HG03066 (cell line): ENCODE data around the gene CASZ1.

Experiments used
- ATAC-seq: cut with Tn5 transposase; IDR thresholded peaks from one replicate; pipeline ENCODE4 v1.9.1; 2021; ENCODE audit warnings: low read depth; ENCODE audit not compliant: unreplicated experiment

CASZ1 gene

DNA sequence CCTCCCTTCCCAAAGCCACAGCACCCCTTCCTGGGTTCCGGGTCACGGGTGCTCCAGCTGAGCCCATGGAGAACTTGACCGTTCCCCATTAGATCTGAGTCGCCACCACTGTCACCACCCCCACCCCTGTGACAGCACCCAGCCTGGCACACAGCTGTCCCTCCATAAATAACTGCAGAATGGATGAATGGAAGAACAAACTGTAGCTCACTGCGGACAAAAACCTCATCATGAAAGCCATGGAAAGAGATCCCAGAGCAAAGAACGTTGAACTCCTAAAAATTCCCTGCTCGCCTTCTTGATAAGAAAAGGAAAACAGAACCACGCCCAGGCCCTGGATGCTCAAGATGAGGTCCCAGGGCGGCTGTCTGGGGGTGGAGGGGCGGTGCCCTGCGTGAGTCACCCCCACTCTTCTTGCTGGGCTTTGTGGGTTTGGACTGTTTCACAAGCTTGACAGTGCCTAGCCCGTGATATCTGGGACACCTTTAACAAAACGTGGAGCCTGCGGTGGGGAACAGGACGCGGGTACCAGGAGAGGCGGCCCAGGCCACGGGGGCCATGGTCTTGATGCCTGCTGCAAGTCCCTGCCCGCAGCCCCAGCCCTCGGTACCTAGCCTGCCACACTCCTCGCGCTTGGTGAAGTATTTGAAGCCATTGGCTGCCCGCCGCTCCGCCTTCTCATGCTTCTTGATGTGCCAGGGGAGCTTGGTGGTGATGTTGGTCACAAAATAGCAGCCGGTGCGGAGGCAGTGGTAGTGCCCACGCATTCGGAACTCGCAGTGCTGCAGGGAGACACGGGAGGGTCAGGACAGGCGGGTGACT, 151.9 kb downstream of the CASZ1 start:
- ATAC-seq: no peak

DNA sequence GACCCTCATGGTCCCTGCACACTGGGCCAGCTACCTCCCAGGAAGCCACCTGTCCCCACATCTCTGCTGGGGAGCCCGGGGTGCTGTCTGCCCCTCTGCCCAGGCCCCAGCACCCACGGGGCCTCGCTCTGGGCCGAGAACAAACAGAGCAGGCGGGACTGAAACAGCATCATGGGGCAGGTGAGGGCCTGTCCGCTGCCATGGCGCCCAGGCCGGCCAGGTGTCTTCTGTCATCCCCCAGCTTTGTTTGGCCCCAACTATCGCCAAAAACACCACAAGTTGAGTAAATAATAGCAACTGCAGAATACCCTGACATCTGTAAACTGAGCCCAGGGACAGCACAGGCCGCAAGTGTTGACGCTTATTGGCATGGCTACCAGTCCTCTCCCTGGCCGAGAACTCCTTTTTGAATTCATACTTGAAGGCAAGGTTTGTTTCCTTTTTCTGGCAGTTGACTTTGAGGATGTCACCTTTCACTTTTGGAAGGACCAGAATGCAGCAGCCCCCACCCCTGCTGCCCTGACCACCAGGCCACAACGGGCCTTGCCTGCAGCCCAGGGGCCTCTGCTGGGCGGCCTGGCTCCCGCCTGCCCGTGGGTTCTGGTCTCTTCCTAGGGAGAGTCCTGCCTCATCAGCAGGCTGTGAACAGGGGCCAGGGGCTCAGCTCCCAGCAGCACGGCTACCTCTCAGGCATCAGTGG, 152.7 kb downstream of the CASZ1 start:
- ATAC-seq: no peak

DNA sequence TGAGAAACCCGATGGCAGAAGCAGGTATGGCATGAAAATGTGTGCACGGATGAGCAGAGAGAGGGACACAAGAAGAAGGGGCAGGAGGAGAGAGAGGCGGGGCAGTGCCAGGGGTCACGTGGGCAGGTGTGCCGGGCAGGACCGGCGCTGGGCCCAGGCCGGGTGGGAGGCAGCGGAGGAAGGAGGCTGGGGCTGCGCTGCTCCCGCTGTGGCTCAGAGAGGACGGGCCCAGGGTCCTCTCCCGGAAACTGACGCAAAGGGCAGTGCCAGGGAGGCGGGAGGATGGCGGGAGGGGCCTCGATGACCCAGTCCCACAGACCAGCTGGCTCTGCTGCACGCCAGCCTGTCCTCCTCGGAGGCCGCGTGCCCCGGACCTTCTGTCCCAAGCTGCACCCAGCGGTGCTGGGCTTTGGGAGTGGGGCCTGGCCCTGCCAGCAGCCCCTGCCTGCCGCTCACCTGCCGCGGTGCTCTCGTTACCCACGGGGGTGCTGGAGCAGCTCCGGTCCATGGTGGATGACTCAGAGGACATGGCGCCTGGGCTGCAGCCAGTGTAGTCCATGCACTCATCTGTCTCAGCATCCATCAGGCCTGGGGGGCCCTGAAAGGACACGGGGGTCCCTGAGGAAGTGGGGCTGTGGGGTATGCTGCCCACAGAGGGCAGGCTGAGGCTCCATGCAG, 153.9 kb downstream of the CASZ1 start:
- ATAC-seq: no peak

- no peak for ATAC-seq
These were observed 154.5 kb downstream of the CASZ1 start for GRCh38 chr1:10641976-10642375.

DNA sequence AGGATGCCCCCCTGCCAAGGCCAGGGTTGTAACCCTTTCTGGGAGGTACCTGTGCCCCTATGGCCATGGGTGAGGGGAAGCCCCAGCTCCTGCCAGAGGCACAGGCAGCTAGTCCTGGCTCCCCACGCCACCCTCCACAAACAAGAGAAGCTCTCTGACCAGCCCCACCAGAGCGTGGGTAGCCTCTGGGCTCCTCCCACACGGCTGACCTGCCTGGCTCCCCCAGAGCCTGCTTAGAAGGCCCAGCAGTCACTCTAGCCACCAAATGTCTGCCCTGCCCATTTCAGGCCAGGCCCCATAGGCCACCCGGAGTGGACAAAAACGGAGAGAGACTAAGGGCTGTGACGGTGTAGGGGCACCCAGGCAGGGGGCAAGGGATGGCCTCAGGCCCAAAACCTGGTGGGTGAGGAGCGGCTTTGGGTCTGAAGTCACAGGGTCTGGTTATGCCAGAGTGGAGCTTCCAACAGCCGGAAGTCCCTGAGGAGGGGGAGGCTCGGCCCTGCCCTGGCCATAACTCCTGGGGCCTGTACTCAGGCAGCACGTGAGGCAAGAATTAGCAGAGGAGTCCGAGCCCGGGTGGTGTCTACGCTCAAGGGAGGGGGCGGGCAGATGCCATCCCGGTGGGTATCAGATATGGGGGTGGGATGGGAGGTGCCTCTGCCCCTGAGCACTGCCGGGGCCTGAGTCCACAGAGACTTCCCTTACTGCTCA, 155.4 kb downstream of the CASZ1 start:
- no peak for ATAC-seq

- ATAC-seq: no peak
These were observed 156.5 kb downstream of the CASZ1 start for GRCh38 chr1:10639775-10640578.

- no peak for ATAC-seq
These were observed 157.3 kb downstream of the CASZ1 start for GRCh38 chr1:10639011-10639774.

DNA sequence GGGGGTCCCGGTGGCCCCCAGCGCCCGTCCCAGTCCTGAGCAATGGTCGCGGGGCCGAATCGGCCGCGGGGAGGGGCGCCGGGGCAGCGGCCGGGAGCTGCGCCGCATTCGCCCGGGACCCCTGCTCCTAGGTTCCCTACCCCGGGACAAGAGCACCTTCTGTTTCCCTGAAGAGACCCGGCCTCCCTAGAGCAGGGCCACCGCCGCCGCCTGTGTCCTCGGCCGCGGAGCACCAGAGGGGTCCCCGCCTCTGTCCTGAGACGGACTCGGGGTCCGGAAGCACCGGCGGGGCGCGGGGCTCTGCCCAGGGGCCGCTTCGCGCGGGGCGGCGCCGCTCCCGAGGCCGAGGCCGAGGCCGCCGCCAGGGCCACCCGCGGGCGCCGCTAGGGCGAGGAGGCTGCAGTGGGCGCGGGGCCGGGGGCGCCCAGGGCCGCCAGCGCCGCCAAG, 157.9 kb downstream of the CASZ1 start:
- ATAC-seq: no peak

- ATAC-seq: no peak
These were observed 158.4 kb downstream of the CASZ1 start for GRCh38 chr1:10637834-10638558.

GRCh38 chr1:10637400-10637799, 159.0 kb downstream of the CASZ1 start:
- ATAC-seq: no peak

DNA sequence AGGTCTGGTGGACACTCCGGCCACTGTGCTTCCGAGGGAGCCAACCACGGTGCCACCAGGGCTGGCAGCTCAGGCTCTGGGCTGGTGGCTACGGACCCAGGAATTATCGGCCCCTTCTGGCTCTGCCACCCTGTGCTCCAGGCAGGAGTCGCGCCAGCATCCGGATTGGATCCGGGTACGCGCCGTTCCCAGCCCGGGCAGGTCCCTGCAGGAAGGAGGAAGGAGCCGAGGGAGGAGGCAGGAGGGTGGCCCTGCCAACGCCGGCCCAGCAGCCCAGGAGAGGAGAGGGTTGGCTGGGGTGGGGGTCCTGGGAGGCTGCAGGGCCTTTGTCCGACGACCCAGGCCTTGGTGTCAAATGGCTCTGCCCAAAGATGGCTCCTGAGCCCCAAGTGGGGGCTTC, 160.5 kb downstream of the CASZ1 start:
- ATAC-seq: no peak

- ATAC-seq: no peak
These were observed 161.2 kb downstream of the CASZ1 start for GRCh38 chr1:10635085-10635896.

DNA sequence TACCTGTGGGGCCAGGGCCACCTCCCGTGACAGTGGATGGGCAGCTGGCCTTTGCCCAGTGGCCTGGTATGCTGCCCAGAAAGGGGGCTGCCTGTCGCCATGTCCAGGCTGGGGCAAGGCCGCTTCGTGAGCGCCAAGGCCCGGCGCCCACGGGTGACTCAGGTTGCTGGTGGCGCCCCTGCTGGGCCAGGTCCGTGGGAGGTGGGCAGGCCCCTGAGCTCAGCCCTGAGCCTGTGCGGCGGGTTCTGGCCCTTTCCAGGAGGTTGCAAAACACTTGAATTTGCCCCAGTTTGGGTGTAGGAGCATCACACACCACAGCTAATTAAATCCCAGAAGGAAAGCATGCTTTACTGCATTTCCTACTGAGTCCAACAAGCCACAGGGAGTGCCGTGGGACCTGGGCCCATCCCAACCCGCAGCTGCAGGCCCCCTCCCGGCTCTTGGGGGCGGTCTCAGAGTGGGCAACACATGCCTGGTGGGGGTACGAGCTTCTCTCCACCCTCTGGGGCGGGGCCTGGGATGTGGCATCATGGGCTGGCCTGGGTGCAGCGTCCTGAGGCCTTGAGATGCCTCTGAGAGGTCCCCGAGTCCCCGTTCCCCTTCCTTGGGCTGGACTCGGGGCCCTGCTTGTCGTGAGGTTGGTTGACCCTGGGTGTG, 161.9 kb downstream of the CASZ1 start:
- no peak for ATAC-seq

GRCh38 chr1:10634075-10634427, 162.4 kb downstream of the CASZ1 start:
- ATAC-seq: no peak

- ATAC-seq: no peak
These were observed 163.0 kb downstream of the CASZ1 start for GRCh38 chr1:10633416-10633815.

DNA sequence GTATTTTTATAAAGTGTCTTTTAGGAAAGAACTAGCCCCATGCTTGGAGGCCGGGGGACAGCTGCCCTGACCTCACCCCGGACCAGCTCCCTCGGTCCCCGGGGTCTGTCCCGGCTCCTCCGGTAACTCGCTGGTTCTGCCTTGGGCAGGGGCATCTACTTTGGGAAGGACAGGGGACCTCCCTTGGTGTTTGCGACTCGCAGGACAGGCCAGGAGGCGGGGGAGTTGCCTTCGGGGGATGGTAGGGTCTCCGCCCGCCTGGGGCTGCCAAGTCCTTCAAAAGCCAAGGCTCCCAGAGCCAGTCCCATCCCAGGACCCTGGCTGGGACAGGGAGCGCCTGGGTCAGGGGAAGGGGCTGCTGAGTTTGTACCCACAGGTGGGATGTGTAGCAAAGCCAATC, 163.8 kb downstream of the CASZ1 start:
- no peak for ATAC-seq

- no peak for ATAC-seq
These were observed 164.4 kb downstream of the CASZ1 start for GRCh38 chr1:10631811-10632593.
